Activated CD4-positive, alpha-beta memory T cell treated with anti-CD3 and anti-CD28 coated beads, Interleukin-2, amount 10 ng/mL, durations not matched to agents 7 days and 5 days (primary cell): Measurements from ENCODE around the gene SLCO4A1. TPM values are rescaled to one million over a fixed set of nuclear protein-coding genes. Genes with fewer than 3 reads are reported as not detected.
A peak's percentile ranks its signal among the peaks of the same experiment; 100 is the strongest.

Experiments
- CTCF ChIA-PET: fragments of 350-600 bp; sonication (Branson Sonifier 250); formaldehyde crosslinking; loops from one replicate; lab custom pipeline; 2021; ENCODE audit warnings: antibody characterized with exemption, inconsistent platforms; lab: Charles Lee
- POLR2A ChIA-PET: fragments of 350-600 bp; sonication (Branson Sonifier 250); formaldehyde crosslinking; loops from one replicate; lab custom pipeline; 2021; ENCODE audit warnings: antibody characterized with exemption; lab: Charles Lee
- DNase-seq: peaks from one replicate; pipeline ENCODE4 v3.0.0-alpha.2; 2020
- H3K27ac Mint-ChIP-seq: one replicate; pipeline ENCODE4 v1.8.0; 2021; ENCODE audit warnings: mild to moderate bottlenecking, mixed read lengths
- H3K27me3 Mint-ChIP-seq: one replicate; pipeline ENCODE4 v1.8.0; 2021; ENCODE audit warnings: mixed read lengths
- H3K36me3 Mint-ChIP-seq: one replicate; pipeline ENCODE4 v1.8.0; 2021; ENCODE audit warnings: low read depth, mixed read lengths
- H3K4me1 Mint-ChIP-seq: one replicate; pipeline ENCODE4 v1.8.0; 2021; ENCODE audit warnings: mixed read lengths
- H3K4me3 Mint-ChIP-seq: one replicate; pipeline ENCODE4 v1.8.0; 2021; ENCODE audit warnings: mild to moderate bottlenecking, mixed read lengths
- H3K9me3 Mint-ChIP-seq: one replicate; pipeline ENCODE4 v1.8.0; 2021; ENCODE audit warnings: mixed read lengths
- total RNA-seq, 2 experiments: library from RNA; stranded (reverse); gene quantifications; one replicate each; pipeline ENCODE4 v1.2.3, GENCODE V29; 2021

The SLCO4A1 gene
- total RNA-seq, 2 experiments from 2014 or later = 51.5 to 51.7 TPM

DNA sequence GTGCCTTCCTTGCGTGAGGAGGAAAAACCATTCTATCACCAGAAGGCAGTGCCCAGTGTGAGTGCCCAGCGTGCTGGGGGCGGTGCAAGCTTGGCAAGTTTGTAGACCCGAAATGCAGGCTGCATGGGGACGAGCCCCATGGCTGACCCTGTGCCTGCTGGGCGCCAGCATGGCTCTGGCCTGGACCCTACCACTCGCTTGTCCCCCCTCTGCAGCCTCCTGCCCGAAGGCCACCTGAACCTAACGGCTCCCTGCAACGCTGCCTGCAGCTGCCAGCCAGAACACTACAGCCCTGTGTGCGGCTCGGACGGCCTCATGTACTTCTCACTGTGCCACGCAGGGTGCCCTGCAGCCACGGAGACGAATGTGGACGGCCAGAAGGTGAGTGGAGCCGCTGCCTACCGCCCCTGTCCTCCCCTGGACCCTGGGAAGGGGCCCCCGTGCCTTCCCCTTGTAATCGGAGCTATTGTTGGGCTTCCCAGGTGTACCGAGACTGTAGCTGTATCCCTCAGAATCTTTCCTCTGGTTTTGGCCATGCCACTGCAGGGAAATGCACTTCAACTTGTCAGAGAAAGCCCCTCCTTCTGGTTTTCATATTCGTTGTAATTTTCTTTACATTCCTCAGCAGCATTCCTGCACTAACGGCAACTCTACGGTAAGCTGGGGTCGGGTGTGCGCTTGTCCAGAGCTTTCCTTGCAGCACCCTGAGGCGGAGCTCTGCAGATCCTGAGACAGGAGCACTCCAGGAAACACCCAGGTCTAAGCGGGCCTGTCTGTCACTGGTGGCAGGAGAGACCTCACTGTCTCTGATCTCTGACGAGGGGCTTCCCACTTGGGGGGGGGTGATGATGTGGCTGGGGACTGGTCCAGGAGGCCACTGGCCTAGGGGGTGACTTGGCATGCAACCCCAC is 25.5 kb downstream of the SLCO4A1 start:
- Mint-ChIP-seq H3K9me3 (no peaks in the 10 kb centered on the region), H3K4me1 (peaks cover 3% of the 10 kb centered on the region), H3K27me3 (no peaks in the 10 kb centered on the region), H3K27ac (no peak overlapping the region), H3K4me3 (no peak overlapping the region), H3K36me3 (peaks cover 27% of the 10 kb centered on the region)
- ChIA-PET POLR2A (interaction anchor here (0.8 kb wide), 1 partner anchor 16 kb away, joined by 4 read pairs; no protein-coding TSS in a partner anchor), CTCF (interaction anchor here (1.0 to 1.1 kb wide), 3 partner anchors 16 to 126 kb away, joined by 3 to 5 read pairs (median 4); no protein-coding TSS in a partner anchor)
- no peak for DNase-seq

DNA sequence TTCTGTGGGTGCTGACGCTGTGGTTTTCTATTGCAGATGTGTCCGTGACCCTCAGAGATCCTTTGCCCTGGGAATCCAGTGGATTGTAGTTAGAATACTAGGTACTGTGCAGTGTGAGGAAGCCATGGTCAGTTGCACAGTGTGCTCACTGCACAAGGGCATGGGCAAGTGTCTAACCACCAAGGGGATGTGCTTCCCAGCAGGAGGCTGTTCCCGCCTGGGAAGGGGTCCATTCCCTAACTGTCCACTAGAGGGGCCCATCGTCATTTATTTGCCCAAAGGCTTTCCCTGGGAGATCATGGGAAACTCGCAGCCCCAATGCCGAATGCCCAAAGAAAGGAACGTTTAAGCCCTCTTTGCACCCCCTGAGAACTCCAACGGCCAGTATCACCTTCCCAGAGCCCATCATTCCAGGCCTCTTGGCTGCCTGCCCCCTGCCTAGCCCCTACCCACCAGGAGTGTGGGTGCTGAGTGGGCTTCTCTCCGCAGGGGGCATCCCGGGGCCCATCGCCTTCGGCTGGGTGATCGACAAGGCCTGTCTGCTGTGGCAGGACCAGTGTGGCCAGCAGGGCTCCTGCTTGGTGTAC is 26.2 kb downstream of the SLCO4A1 start:
- POLR2A ChIA-PET = no interaction called here
- DNase-seq = peak; percentile 33
- Mint-ChIP-seq H3K9me3 (no peaks in the 10 kb centered on the region), H3K36me3 (peaks cover 27% of the 10 kb centered on the region), H3K4me1 (peaks cover 3% of the 10 kb centered on the region), H3K27ac (no peak overlapping the region), H3K27me3 (no peaks in the 10 kb centered on the region), H3K4me3 (no peak overlapping the region)
- CTCF ChIA-PET = interaction anchor here (1.0 kb wide), 2 partner anchors 16 to 126 kb away, joined by 3 to 4 read pairs; no protein-coding TSS in a partner anchor

GRCh38 chr20:62669249-62669648 is 26.9 kb downstream of the SLCO4A1 start:
- no peak overlapping the region for H3K4me3 Mint-ChIP-seq
- H3K4me1 Mint-ChIP-seq = peaks cover 3% of the 10 kb centered on the region
- no peak for DNase-seq
- peaks cover 31% of the 10 kb centered on the region for H3K36me3 Mint-ChIP-seq
- H3K9me3 Mint-ChIP-seq = no peaks in the 10 kb centered on the region
- ChIA-PET POLR2A (no interaction called here), CTCF (interaction anchor here (0.7 to 1.0 kb wide), 3 partner anchors 50 to 140 kb away, joined by 3 to 4 read pairs (median 4); no protein-coding TSS in a partner anchor)
- H3K27ac Mint-ChIP-seq = no peak overlapping the region
- no peaks in the 10 kb centered on the region for H3K27me3 Mint-ChIP-seq

DNA sequence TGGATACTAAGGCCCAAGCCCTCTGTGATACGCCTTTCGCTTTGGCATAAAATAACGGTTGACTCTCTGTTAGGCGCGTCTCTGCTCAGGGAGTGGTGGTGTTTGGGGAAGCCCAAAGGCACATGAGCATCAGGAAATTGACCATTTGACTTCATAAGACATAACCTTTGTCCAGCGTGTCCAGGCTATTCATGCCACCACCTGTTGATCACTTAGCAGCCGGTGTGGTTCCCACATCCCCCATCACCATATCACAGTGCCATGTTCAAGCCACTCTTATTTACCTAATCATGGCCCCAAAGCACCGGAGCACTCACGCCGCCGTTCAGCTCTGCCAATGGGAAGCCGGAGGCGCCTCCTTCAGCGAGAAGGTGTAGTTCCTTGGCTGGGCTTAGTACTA is 27.9 kb downstream of the SLCO4A1 start:
- CTCF ChIA-PET = interaction anchor here (1.0 kb wide), 1 partner anchor 118 kb away, joined by 3 read pairs; no protein-coding TSS in a partner anchor
- Mint-ChIP-seq H3K4me3 (no peak overlapping the region), H3K9me3 (no peaks in the 10 kb centered on the region), H3K4me1 (peaks cover 3% of the 10 kb centered on the region), H3K36me3 (peaks cover 31% of the 10 kb centered on the region), H3K27me3 (no peaks in the 10 kb centered on the region), H3K27ac (no peak overlapping the region)
- POLR2A ChIA-PET = no interaction called here
- DNase-seq = no peak

- DNase-seq = no peak
- CTCF ChIA-PET = no interaction called here
- H3K27me3 Mint-ChIP-seq = no peaks in the 10 kb centered on the region
- POLR2A ChIA-PET = no interaction called here
- no peak overlapping the region for H3K4me3 Mint-ChIP-seq
- peak overlapping the region; percentile 8 for H3K27ac Mint-ChIP-seq
- H3K36me3 Mint-ChIP-seq = peaks cover 31% of the 10 kb centered on the region
- no peaks in the 10 kb centered on the region for H3K9me3 Mint-ChIP-seq
- peaks cover 3% of the 10 kb centered on the region for H3K4me1 Mint-ChIP-seq
Measured at GRCh38 chr20:62670998-62671397, 28.7 kb downstream of the SLCO4A1 start.

DNA sequence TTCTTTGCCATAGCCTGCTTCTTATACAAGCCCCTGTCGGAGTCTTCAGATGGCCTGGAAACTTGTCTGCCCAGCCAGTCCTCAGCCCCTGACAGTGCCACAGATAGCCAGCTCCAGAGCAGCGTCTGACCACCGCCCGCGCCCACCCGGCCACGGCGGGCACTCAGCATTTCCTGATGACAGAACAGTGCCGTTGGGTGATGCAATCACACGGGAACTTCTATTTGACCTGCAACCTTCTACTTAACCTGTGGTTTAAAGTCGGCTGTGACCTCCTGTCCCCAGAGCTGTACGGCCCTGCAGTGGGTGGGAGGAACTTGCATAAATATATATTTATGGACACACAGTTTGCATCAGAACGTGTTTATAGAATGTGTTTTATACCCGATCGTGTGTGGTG is 29.5 kb downstream of the SLCO4A1 start:
- H3K9me3 Mint-ChIP-seq = no peaks in the 10 kb centered on the region
- H3K4me1 Mint-ChIP-seq = peaks cover 3% of the 10 kb centered on the region
- DNase-seq = no peak
- ChIA-PET CTCF (no interaction called here), POLR2A (no interaction called here)
- H3K27ac Mint-ChIP-seq = no peak overlapping the region
- no peaks in the 10 kb centered on the region for H3K27me3 Mint-ChIP-seq
- H3K4me3 Mint-ChIP-seq = no peak overlapping the region
- peaks cover 30% of the 10 kb centered on the region for H3K36me3 Mint-ChIP-seq

DNA sequence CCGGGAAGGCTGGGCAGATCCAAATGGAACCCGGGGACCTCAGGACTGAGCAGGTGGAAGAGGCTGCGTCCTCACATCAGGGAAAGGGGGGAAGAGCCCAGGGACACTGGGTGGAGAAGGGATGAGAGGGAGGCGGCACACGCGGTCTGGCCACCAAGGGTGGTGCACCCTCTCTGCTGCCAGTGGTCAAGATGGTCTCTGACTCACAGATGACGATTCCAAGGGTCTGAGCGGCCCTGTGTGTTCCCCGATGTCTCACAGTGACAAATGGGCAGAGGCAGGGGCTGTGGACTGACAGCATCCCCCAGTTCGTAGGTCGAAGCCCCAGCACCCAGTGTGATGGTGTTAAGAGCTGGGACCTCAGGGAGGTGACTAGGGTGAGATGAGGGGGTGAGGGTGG is 32.1 kb downstream of the SLCO4A1 start:
- Mint-ChIP-seq H3K36me3 (peaks cover 15% of the 10 kb centered on the region), H3K4me3 (no peak overlapping the region), H3K9me3 (no peaks in the 10 kb centered on the region), H3K27ac (no peak overlapping the region), H3K27me3 (no peaks in the 10 kb centered on the region), H3K4me1 (peaks cover 10% of the 10 kb centered on the region)
- ChIA-PET CTCF (no interaction called here), POLR2A (interaction anchor here (1.3 kb wide), 2 partner anchors 10 to 66 kb away, joined by 3 to 4 read pairs; no protein-coding TSS in a partner anchor)
- DNase-seq = no peak

GRCh38 chr20:62675156-62675876 is 33.0 kb downstream of the SLCO4A1 start:
- no peak overlapping the region for H3K4me3 Mint-ChIP-seq
- ChIA-PET CTCF (no interaction called here), POLR2A (no interaction called here)
- H3K27me3 Mint-ChIP-seq = no peaks in the 10 kb centered on the region
- H3K9me3 Mint-ChIP-seq = no peaks in the 10 kb centered on the region
- DNase-seq = no peak
- peaks cover 15% of the 10 kb centered on the region for H3K36me3 Mint-ChIP-seq
- H3K4me1 Mint-ChIP-seq = peaks cover 12% of the 10 kb centered on the region
- H3K27ac Mint-ChIP-seq = no peak overlapping the region

DNA sequence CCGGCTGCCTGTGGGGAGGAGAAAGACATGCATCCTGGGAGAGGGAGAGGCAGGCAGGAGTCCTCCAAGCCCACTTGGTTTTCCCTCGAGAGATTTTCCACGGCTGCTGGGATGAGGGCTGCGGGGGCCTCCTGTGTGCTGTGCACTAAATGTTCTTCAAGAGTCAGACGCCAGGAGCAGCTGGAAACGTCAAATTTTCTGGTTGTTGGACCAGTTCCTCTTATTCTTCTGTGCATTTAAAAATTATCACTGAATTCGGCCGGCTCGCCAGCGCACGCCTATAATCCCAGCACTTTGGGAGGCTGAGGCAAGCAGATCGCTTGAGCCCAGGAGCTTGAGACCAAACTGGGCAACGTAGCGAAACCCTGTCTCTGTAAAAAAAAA is 33.6 kb downstream of the SLCO4A1 start:
- CTCF ChIA-PET = no interaction called here
- Mint-ChIP-seq H3K4me3 (no peak overlapping the region), H3K36me3 (peaks cover 15% of the 10 kb centered on the region), H3K27ac (no peak overlapping the region), H3K27me3 (no peaks in the 10 kb centered on the region), H3K4me1 (peaks cover 12% of the 10 kb centered on the region), H3K9me3 (no peaks in the 10 kb centered on the region)
- POLR2A ChIA-PET = no interaction called here
- no peak for DNase-seq

DNA sequence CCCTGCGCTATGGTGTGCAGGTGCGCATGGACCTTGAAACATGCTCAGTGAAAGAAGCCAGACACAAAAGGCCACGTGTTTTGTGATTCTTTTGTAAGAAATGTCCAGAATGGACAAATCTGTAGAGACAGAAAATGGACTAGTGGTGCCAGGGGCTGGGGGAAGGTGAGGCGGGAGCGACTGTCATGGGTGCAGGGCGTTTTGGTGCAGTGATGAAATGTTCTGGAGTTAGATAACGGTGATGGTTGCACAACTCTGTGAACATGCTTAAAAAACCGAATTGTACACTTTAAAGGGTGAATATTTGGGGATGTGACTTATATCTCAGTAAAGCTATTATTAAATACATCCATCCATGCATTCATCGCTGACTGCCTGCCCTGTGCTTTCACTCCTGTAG is 34.7 kb downstream of the SLCO4A1 start:
- Mint-ChIP-seq H3K27ac (no peak overlapping the region), H3K9me3 (no peaks in the 10 kb centered on the region), H3K36me3 (peaks cover 10% of the 10 kb centered on the region), H3K4me1 (peaks cover 12% of the 10 kb centered on the region), H3K27me3 (peaks cover 1% of the 10 kb centered on the region), H3K4me3 (no peak overlapping the region)
- ChIA-PET CTCF (no interaction called here), POLR2A (no interaction called here)
- no peak for DNase-seq

- H3K4me1 Mint-ChIP-seq = peaks cover 12% of the 10 kb centered on the region
- ChIA-PET CTCF (interaction anchor here (0.9 kb wide), 1 partner anchor 114 kb away, joined by 3 read pairs; no protein-coding TSS in a partner anchor), POLR2A (interaction anchor here (1.1 kb wide), 1 partner anchor 63 kb away, joined by 3 read pairs; no protein-coding TSS in a partner anchor)
- DNase-seq = no peak
- H3K36me3 Mint-ChIP-seq = peaks cover 3% of the 10 kb centered on the region
- no peaks in the 10 kb centered on the region for H3K9me3 Mint-ChIP-seq
- H3K27me3 Mint-ChIP-seq = peaks cover 1% of the 10 kb centered on the region
- no peak overlapping the region for H3K4me3 Mint-ChIP-seq
- H3K27ac Mint-ChIP-seq = no peak overlapping the region
Measured at GRCh38 chr20:62677678-62678077, 35.4 kb downstream of the SLCO4A1 start.

DNA sequence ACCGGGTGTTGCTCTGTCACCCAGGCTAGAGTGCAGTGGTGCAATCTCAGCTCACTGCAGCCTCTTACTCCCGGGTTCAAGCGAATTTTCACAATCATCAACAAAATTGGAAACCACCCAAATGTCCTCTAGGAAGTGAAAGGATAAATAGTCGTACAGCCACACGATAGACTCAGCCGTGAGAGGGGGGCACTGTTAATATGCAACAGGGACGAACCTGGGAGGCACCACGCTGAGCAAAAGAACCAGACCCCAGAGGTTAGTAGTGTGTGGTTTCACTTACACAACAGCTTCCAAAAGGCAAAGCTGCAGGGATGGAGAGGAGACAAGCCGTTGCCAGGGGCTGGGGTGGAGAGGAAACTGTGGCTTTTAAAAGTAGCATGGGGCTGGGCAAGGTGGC is 36.2 kb downstream of the SLCO4A1 start:
- peaks cover 3% of the 10 kb centered on the region for H3K36me3 Mint-ChIP-seq
- H3K4me1 Mint-ChIP-seq = peaks cover 12% of the 10 kb centered on the region
- ChIA-PET POLR2A (interaction anchor here (1.1 kb wide), 1 partner anchor 62 kb away, joined by 3 read pairs; no protein-coding TSS in a partner anchor), CTCF (interaction anchor here (0.9 to 1.4 kb wide), 2 partner anchors 113 to 116 kb away, joined by 3 to 4 read pairs; no protein-coding TSS in a partner anchor)
- no peak for DNase-seq
- H3K27ac Mint-ChIP-seq = no peak overlapping the region
- peaks cover 1% of the 10 kb centered on the region for H3K27me3 Mint-ChIP-seq
- no peaks in the 10 kb centered on the region for H3K9me3 Mint-ChIP-seq
- no peak overlapping the region for H3K4me3 Mint-ChIP-seq
